OCI-LY1 (cell line): Measurements from ENCODE around the gene TRIM14.

Experiments used
- H2AFZ ChIP-seq: fragments of 200-600 bp; sonication (generic), shearing (Covaris generic); 2 replicates; pipeline ENCODE4 v1.6.0; 2014; ENCODE audit warnings: antibody characterized with exemption, mild to moderate bottlenecking, low read length
- H3F3A ChIP-seq: fragments of 200-600 bp; sonication (generic), shearing (Covaris generic); 2 replicates; pipeline ENCODE4 v1.6.0; 2014; ENCODE audit warnings: mild to moderate bottlenecking, antibody characterized with exemption, low read length, moderate library complexity; ENCODE audit not compliant: insufficient read depth
- H3K27ac ChIP-seq: fragments of 200-600 bp; sonication (generic); 2 replicates; pipeline ENCODE4 v1.5.1; 2014; ENCODE audit warnings: low read length, mixed run types, mild to moderate bottlenecking, low read depth; ENCODE audit not compliant: poor library complexity, severe bottlenecking
- H3K27me3 ChIP-seq: fragments of 200-600 bp; sonication (generic); 2 replicates; pipeline ENCODE4 v1.6.0; 2014; ENCODE audit warnings: antibody characterized with exemption, mild to moderate bottlenecking, low read length, moderate library complexity; ENCODE audit not compliant: insufficient read depth
- H3K36me3 ChIP-seq: fragments of 200-600 bp; sonication (generic); 2 replicates; pipeline ENCODE4 v1.6.1; 2014; ENCODE audit warnings: mild to moderate bottlenecking, antibody characterized with exemption, low read length, moderate library complexity, mixed read lengths; ENCODE audit not compliant: insufficient read depth
- H3K4me1 ChIP-seq: fragments of 200-600 bp; sonication (generic); 2 replicates; pipeline ENCODE4 v1.5.1; 2014; ENCODE audit warnings: mild to moderate bottlenecking, low read length, moderate library complexity; ENCODE audit not compliant: insufficient read depth, severe bottlenecking
- H3K4me2 ChIP-seq: fragments of 200-600 bp; sonication (generic), shearing (Covaris generic); 2 replicates; pipeline ENCODE4 v1.6.1; 2014; ENCODE audit warnings: low read length
- H3K4me3 ChIP-seq: fragments of 200-600 bp; sonication (generic); 2 replicates; pipeline ENCODE4 v1.5.1; 2014; ENCODE audit warnings: low read length, low read depth, mild to moderate bottlenecking, mixed read lengths; ENCODE audit not compliant: poor library complexity, severe bottlenecking
- H3K79me2 ChIP-seq: fragments of 200-600 bp; shearing (Covaris generic); 2 replicates; pipeline ENCODE4 v1.6.1; 2016; ENCODE audit warnings: mixed run types, low read length, mixed read lengths; ENCODE audit not compliant: insufficient read depth
- H3K9ac ChIP-seq: fragments of 200-600 bp; sonication (generic), shearing (Covaris generic); 2 replicates; pipeline ENCODE4 v1.6.1; 2014; ENCODE audit warnings: mild to moderate bottlenecking, low read length, mixed read lengths
- H3K9me2 ChIP-seq: fragments of 200-600 bp; sonication (generic), shearing (Covaris generic); 2 replicates; pipeline ENCODE4 v1.6.1; 2014; ENCODE audit warnings: low read depth, mild to moderate bottlenecking, low read length, mixed read lengths
- H3K9me3 ChIP-seq: fragments of 200-600 bp; shearing (Covaris generic); 2 replicates; pipeline ENCODE4 v1.6.1; 2014; ENCODE audit warnings: low read length, mixed read lengths
- H4K20me1 ChIP-seq: fragments of 200-600 bp; sonication (generic), shearing (Covaris generic); 2 replicates; pipeline ENCODE4 v1.6.0; 2016; ENCODE audit warnings: mild to moderate bottlenecking, low read length; ENCODE audit not compliant: insufficient read depth
- EZH2 ChIP-seq: fragments of 200-600 bp; sonication (generic), shearing (Covaris generic); IDR thresholded peaks from 2 replicates; pipeline ENCODE4 v1.8.0; 2017; ENCODE audit warnings: borderline replicate concordance, mixed run types, mild to moderate bottlenecking, antibody characterized with exemption, low read length, moderate library complexity, mixed read lengths
- TF ChIP-seq, protein P1 (sequence below): fragments of 200-600 bp; sonication (generic), shearing (Covaris generic); IDR thresholded peaks from 2 replicates; pipeline ENCODE4 v1.5.1; 2017; ENCODE audit warnings: mild to moderate bottlenecking, antibody characterized with exemption, low read length, moderate library complexity, mixed read lengths

TRIM14 gene

DNA sequence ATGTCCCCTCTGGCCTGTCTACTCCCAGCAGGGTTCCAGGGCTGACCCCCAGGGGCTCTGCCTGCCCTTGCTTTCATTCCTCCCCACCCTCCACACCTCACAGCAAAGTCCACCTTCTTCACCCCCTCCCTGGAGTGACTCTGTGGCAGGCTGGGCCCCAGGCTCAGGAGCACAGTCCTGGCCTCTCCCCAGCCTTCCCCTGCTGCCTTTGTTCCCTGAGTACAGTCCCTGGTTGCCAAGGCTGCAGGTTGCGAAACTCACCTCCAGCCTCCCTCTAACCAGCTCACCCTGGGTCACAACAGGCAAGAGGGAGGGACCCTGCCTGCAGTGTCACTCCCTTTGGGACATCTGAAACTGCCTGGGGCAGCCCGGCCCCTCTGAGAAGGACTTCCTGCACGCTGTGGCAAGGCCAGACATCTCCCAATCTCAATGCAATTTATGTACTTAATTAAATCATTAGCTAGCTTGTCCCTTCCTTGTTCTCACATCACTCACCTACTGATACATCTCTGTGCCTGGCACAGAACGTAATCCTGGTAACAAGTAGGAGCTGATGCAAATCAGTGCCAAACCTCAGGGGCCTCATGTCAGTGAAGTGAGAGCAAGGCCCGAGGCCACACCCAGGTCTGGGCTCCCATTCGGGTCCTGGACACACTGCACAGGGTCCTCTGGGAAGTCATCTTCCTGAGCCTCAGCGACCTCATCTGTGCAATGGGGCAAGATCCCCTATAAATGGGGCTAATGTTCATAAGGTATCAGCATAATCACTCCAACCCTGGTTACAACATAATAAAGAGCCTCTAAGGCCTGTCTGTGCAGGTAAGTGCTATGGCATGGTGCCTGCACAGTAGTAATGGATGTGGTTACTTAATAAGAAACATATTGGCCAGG, 27.3 kb upstream of the TRIM14 start:
- H3K79me2 ChIP-seq: no peaks in the 10 kb centered on the region
- no peaks in the 10 kb centered on the region for H3K27me3 ChIP-seq
- H3K9ac ChIP-seq: no peak overlapping the region
- no peaks in the 10 kb centered on the region for H3K9me3 ChIP-seq
- H3K9me2 ChIP-seq: no peaks in the 10 kb centered on the region
- no peaks in the 10 kb centered on the region for H4K20me1 ChIP-seq
- no peaks in the 10 kb centered on the region for H3F3A ChIP-seq
- H3K4me1 ChIP-seq: no peaks in the 10 kb centered on the region
- TF ChIP-seq EZH2: no peak
- TF ChIP-seq, protein P1, sequence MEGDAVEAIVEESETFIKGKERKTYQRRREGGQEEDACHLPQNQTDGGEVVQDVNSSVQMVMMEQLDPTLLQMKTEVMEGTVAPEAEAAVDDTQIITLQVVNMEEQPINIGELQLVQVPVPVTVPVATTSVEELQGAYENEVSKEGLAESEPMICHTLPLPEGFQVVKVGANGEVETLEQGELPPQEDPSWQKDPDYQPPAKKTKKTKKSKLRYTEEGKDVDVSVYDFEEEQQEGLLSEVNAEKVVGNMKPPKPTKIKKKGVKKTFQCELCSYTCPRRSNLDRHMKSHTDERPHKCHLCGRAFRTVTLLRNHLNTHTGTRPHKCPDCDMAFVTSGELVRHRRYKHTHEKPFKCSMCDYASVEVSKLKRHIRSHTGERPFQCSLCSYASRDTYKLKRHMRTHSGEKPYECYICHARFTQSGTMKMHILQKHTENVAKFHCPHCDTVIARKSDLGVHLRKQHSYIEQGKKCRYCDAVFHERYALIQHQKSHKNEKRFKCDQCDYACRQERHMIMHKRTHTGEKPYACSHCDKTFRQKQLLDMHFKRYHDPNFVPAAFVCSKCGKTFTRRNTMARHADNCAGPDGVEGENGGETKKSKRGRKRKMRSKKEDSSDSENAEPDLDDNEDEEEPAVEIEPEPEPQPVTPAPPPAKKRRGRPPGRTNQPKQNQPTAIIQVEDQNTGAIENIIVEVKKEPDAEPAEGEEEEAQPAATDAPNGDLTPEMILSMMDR: no peak
- no peaks in the 10 kb centered on the region for H3K36me3 ChIP-seq
- H2AFZ ChIP-seq: no peak overlapping the region
- no peak overlapping the region for H3K4me3 ChIP-seq
- no peak overlapping the region for H3K4me2 ChIP-seq
- no peak overlapping the region for H3K27ac ChIP-seq

DNA sequence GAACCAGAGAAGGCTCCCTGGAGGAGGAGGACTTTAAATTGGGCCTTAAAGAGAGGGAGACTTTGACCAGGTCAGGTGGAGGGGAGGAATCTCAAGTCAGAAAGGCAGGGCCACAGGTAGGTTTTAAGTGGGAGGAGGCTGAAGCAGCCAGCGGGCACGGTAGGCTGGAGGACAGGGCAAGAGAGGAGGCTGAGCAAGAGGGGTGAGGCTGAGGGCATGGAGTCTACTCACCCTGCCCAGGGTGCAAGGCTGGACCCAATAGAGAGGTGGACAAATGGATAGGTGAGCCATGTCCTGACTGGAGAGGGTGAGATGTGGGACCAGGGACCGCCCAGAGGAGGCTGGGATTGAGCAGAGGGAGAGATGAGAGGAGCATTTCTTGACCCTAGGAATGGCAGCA, 25.6 kb upstream of the TRIM14 start:
- Histone ChIP-seq H3K9me2 (no peaks in the 10 kb centered on the region), H3K4me1 (no peaks in the 10 kb centered on the region), H3K27ac (no peak overlapping the region), H3K9ac (no peak overlapping the region), H4K20me1 (no peaks in the 10 kb centered on the region), H3K9me3 (no peaks in the 10 kb centered on the region), H3K4me3 (no peak overlapping the region), H3K36me3 (no peaks in the 10 kb centered on the region), H3F3A (no peaks in the 10 kb centered on the region), H3K79me2 (no peaks in the 10 kb centered on the region), H3K4me2 (no peak overlapping the region), H3K27me3 (no peaks in the 10 kb centered on the region), H2AFZ (no peak overlapping the region)
- TF ChIP-seq EZH2: no peak
- TF ChIP-seq, protein P1: no peak

GRCh38 chr9:98144076-98144475, 25.1 kb upstream of the TRIM14 start:
- Histone ChIP-seq H3K9me3 (no peaks in the 10 kb centered on the region), H3F3A (no peaks in the 10 kb centered on the region), H3K9me2 (no peaks in the 10 kb centered on the region), H3K79me2 (no peaks in the 10 kb centered on the region), H3K4me1 (no peaks in the 10 kb centered on the region), H3K36me3 (no peaks in the 10 kb centered on the region), H3K27ac (no peak overlapping the region), H3K27me3 (no peaks in the 10 kb centered on the region), H3K9ac (no peak overlapping the region), H3K4me2 (no peak overlapping the region), H2AFZ (no peak overlapping the region), H4K20me1 (no peaks in the 10 kb centered on the region), H3K4me3 (no peak overlapping the region)
- TF ChIP-seq EZH2: no peak
- TF ChIP-seq, protein P1: no peak
